ENCODE measurements around the gene MEP1A.
"Not testable (repeated sequence)": the region's sequence is repeated elsewhere in the genome, so short reads cannot be mapped to it uniquely, and the experiment has no call there.

The MEP1A gene

GRCh38 chr6:46793138-46793537 is at the start of gene MEP1A:
Gene MEP1A (plus strand): TSS chr6:46793389. CDS start chr6:46793399, 10 bp downstream.
- DNase-seq (ENCODE audit: low read depth) = no peak

DNA sequence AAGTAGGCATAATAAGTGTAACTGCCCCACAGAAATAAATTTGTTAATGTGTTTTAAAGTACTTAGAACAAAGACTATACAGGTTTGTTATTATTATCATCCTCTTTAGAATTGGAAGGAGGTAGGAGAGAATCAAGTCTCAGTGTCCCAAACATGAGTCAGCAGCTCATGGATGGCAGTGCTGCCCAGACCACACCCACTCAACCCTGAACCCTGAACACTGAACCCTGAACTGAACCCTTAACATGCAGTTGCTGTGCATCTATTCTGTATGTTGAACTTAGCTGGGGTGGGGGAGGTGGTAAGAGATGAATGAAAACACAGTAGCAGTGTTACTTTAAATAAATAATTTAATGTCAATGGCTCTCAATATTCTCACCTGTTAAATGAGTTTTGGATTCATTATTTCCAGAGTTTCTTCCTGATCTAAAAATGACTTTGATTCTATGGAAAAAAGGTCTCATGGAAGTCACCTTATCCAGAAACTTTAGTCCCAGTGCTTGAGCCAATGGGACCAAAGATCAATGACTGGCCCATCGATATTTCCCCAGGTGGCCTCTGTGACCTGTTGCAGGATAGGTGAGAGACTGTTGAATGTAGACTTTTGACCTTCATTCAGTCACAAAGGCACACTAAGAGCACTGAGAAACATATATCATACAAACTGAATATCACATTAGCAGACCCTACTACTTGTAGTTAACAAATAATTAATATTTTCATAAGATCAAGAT is 49.6 kb upstream of the MEP1A start:
- DNase-seq (ENCODE audit: low read depth) = no peak

DNA sequence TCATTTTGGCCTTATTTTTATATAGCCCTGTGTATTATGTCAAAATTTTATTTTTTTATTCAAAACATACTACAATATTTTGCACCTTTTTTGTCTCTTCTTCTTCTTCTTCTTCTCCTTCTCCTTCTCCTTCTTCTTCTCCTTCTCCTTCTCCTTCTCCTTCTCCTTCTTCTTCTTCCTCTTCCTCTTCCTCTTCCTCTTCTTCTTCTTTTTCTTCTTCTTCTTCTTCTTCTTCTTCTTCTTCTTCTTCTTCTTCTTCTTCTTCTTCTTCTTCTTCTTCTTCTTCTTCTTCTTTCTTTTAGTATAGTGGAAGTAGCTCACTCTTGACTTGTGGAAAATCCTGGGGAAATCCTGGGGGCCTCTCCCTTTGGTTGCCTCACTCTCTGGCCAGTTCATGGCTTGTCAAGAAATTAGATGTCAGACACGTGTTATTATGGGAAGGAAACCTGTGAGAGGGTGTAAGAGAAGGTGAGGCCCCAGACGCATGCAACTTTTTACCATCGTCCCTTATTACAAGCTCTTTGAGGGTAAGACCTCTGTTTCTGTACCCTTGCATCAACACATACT is 48.9 kb upstream of the MEP1A start:
- not testable (repeated sequence) for DNase-seq (ENCODE audit: low read depth)

DNA sequence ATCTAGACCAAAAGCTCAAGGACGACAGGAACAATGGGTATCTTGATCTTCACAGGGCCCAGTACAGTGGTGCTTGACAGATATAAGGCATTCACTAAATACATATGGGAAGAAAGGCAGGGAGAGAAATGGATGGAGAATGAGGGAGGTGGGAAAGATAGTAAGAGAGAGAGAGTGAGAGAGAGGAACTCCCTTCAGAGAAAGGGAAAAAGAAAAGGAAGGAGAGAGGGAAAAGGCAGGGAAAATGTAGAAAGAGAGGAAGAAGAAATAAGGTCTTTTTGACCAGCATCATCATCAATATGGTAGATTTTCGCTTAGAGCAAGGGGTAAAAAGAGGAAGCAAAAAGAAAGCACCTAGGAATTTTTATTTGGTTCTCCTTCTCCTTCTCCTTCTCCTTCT is 47.2 kb upstream of the MEP1A start:
- no peak for DNase-seq (ENCODE audit: low read depth)

DNA sequence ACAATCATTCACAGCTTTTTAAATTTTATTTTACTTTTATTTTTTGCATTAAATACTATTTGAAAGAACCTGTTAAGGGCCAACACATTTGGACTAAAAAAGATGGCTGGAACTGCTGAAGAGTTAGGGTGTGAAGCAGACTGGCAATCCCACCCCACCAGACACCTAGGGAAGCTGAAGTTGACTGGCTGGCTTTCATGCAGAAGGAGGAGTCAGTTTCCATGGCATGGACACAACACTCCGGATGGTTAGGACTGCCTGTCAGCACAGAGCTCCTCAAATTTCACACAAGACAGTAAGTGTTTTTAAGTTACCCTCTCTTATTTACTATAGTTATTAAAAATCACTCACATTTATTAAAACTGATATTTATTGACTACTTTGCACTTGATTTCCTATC is 46.5 kb upstream of the MEP1A start, which contains the start of gene ANKRD66:
TSS of gene ANKRD66 (plus strand) at position 238 of the 400 bp plus-strand sequence. CDS start 5,016 bp downstream, outside the sequence.
- DNase-seq (ENCODE audit: low read depth) = no peak

DNA sequence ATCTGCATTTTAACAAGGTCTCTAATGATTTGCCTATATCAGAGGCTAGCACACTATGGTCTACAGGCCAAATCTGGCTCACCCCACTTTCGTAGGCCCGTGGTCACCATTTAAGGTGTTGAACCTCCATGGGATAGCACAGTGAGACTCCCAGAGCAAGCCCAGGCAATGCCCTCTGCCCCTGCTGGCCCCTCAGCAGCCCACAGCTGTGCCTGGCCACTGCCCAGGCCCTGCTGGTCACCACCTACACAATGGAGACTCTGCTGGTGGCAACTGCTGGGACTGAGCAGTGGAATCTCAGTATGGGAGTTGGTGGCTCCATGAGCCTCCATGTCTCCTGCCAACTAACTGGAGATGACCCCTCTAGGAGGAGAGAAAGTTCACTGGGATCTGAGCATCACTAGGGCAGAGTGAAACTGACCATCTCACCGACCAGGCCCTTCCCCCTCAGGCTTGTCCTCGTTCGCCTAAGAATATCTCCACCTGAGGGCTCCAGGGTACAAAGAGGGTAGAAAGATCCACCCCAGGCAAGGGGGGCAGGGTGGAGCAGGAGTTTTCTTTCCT is 44.2 kb upstream of the MEP1A start:
- DNase-seq (ENCODE audit: low read depth) = no peak

- DNase-seq (ENCODE audit: low read depth) = no peak
These were observed 43.5 kb upstream of the MEP1A start for GRCh38 chr6:46749731-46750130.

- DNase-seq (ENCODE audit: low read depth) = no peak
These were observed 41.5 kb upstream of the MEP1A start for GRCh38 chr6:46751658-46752057.

DNA sequence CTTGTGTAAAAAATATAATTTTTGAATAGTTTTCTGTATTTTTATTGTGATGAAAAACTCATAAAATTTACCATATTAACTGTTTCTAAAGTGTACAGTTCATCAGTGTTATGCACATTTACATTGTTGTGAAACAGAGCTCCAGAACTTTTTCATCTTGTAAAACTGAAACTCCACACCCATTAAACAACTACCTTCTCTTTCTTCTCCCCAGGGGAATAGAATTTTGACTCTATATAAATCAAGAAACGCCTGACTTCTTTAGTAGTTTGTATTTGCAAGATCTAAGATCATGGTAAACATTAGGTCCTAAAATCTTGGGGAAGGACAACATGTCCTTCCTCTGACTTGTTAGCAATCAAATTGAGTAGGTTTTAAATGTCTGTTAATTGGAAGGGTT is 37.3 kb upstream of the MEP1A start:
- DNase-seq (ENCODE audit: low read depth) = no peak

DNA sequence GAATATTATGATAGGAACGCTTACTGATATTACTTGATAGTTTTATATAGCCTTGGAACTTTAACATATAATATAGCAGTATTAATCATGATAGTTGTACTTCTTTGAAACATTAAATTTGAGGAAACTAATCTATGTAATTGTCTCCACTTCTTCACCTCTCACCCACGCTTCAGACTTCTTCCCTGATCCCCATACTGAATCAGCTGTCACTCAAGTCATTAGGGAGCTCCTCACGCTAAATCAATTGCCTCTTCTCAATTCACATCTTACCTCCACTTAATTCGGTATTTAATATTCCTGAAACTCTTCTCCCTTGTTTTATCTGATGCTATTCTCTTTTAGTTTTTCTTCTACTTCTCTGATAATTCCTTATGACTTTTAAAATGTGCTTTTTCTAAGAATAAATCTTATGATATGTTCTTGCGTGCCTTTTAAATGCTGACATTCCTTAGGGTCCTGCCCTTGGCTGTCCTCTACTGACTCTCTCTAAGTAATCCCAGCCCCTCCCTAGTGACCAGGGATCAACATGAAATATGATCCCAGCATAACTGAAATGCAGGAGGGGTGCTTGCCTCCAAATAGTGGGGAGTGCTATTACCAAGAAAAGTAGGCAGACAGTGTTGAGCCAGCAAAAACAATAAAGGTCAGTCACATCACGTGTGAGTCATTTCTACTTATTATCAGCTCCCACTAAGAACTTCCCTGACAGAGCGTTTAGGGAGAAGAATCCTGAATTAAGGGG is 36.5 kb upstream of the MEP1A start:
- DNase-seq (ENCODE audit: low read depth) = no peak

GRCh38 chr6:46757214-46757596 is 36.0 kb upstream of the MEP1A start:
- no peak for DNase-seq (ENCODE audit: low read depth)

GRCh38 chr6:46758960-46759753 is 34.0 kb upstream of the MEP1A start:
- no peak for DNase-seq (ENCODE audit: low read depth)

- no peak for DNase-seq (ENCODE audit: low read depth)
These were observed 32.3 kb upstream of the MEP1A start for GRCh38 chr6:46760925-46761324.

DNA sequence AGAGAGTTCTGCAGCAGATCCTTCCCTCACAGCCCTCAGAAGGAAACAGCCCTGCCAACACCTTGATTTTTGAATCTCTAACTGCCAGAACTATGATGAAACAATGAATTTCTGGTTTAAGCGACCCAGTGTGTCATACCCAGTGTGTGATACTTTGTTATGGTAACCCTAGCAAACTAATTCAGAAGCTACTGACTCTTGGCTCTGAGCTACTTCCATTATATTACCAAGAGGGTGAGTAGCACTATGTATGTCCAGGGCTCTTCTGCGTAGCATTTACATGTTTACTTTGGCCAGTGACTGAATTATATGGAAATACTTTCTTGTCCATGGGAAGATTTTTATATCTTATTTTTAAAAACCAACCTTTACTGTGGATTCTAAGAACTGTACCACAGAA is 29.7 kb upstream of the MEP1A start:
- DNase-seq (ENCODE audit: low read depth) = no peak

DNA sequence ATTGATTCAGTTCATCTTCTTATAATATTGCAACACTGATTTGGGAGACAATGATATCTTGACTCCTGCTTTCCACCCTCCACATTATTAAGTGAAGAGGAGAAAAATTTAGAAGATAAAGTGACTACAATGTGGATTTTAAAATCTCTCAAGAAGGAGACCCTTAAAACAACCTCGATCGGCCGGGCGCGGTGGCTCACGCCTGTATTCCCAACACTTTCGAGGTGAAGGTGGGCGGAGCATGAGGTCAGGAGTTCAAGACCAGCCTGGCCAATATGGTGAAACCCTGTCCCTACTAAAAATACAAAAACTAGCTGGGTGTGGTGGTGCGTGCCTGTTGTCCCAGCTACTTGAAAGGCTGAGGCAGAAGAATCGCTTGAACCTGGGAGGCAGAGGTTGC is 28.9 kb upstream of the MEP1A start:
- not testable (repeated sequence) for DNase-seq (ENCODE audit: low read depth)

GRCh38 chr6:46764961-46765360 is 28.2 kb upstream of the MEP1A start:
- no peak for DNase-seq (ENCODE audit: low read depth)

DNA sequence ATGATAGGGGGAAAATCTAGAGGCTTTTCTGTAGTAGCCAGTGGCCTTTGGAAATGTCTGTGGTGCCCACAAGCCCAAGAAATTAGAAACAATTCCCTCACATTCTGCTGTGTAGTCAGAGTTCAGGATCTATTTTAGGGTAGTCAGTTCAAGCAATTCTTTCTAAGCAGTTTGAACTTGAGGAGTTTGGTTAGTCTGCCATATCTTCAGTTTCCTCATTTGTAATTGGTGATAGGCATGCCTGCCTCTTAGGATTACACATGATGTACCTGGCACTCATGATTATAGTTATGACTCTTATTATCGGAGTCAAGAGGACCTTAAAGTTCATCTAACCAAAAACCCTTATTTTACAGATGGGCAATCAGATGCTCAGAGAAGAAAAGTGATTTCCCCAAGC is 21.2 kb upstream of the MEP1A start:
- no peak for DNase-seq (ENCODE audit: low read depth)

GRCh38 chr6:46772762-46773161 is 20.4 kb upstream of the MEP1A start:
- no peak for DNase-seq (ENCODE audit: low read depth)

DNA sequence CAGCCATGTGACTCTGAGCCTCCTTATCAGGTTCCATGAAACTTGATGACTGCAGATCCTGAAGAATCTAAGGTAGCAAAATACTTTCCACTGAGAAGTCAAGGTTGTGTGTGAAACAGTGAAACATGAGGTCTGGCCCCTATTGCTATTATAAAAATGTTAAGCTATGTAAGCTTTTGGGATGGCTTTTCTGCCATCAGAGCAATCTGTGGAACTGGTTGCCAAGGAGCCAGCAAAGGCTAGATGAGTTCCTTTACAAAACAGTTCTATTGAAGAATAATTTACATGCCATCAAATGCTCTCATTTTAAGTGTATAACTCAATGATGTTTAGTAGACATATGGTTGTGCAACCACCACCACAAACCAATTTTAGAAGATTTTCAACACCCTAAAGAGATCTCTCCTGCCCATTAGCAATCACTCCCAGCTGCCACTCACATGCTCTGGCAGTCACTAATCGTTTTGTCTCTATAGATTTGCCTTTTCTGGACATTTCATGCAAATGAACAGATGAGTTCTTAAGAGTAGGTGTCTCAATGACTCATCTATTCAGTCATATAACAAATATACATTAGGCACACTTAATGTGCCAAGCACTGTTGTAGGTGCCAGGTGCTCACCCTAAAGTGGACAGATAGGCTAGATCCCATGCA is 19.9 kb upstream of the MEP1A start:
- DNase-seq (ENCODE audit: low read depth) = no peak

DNA sequence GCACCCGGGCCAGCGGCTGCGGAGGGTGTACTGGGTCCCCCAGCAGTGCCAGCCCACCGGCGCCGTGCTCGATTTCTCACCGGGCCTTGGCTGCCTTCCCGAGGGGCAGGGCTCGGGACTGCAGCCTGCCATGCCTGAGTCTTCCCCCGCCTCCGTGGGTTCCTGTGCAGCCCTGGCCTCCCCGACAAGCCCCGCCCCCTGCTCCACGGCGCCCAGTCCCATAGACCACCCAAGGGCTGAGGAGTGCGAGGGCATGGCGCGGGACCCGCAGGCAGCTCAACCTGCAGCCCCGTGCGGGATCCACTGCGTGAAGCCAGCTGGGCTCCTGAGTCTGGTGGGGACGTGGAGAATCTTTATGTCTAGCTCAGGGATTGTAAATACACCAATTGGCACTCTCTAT is 18.5 kb upstream of the MEP1A start:
- not testable (repeated sequence) for DNase-seq (ENCODE audit: low read depth)

GRCh38 chr6:46776070-46776712 is 17.0 kb upstream of the MEP1A start:
- DNase-seq (ENCODE audit: low read depth) = no peak
